Spleen (tissue), 13 donors: ENCODE results near the gene URGCP. TPM values are rescaled to one million over a fixed set of nuclear protein-coding genes. Genes with fewer than 3 reads are reported as not detected.

Experiments used
- DNase-seq: peaks from one replicate; pipeline ENCODE4 v3.0.0-alpha.2; 2020
- H3K27ac ChIP-seq, 8 donors: fragments of 200-600 bp; sonication (generic) in 7 of 8; 1 replicate in 4 of 8; 2 replicates in 4 of 8; pipeline versions ENCODE4 v1.5.0 to v1.8.0; 2016 to 2021; ENCODE audit warnings: inconsistent platforms in 4 of 8, mild to moderate bottlenecking in 4 of 8, moderate library complexity in 1 of 8
- H3K27me3 ChIP-seq, 7 donors: fragments of 200-600 bp; sonication (generic) in 6 of 7; replicated peaks in 1 of 7; 1 replicate in 4 of 7; 2 replicates in 3 of 7; pipeline versions ENCODE4 v1.5.0 to v1.8.0; 2016 to 2021; ENCODE audit warnings: inconsistent platforms in 3 of 7, mild to moderate bottlenecking in 1 of 7
- H3K36me3 ChIP-seq, 6 donors: fragments of 200-600 bp; sonication (generic) in 5 of 6; 1 replicate in 4 of 6; 2 replicates in 2 of 6; pipeline versions ENCODE4 v1.5.0 to v1.8.0; 2016 to 2021; ENCODE audit warnings: inconsistent platforms in 2 of 6
- H3K4me1 ChIP-seq, 6 donors: fragments of 200-600 bp; sonication (generic) in 5 of 6; 1 replicate in 3 of 6; 2 replicates in 3 of 6; pipeline versions ENCODE4 v1.5.0 to v1.8.0; 2016 to 2021; ENCODE audit warnings: inconsistent platforms in 3 of 6
- H3K4me3 ChIP-seq, 8 donors: fragments of 200-600 bp; sonication (generic) in 7 of 8; 1 replicate in 4 of 8; 2 replicates in 4 of 8; pipeline versions ENCODE4 v1.5.0 to v1.8.0; 2016 to 2021; ENCODE audit warnings: inconsistent platforms in 4 of 8, mild to moderate bottlenecking in 4 of 8, moderate library complexity in 2 of 8
- H3K9me3 ChIP-seq, 8 donors: fragments of 200-600 bp; sonication (generic) in 7 of 8; 1 replicate in 4 of 8; 2 replicates in 4 of 8; pipeline versions ENCODE4 v1.5.0 to v1.8.0; 2016 to 2021; ENCODE audit warnings: inconsistent platforms in 4 of 8
- POLR2A ChIP-seq, 3 donors: fragments of 450-650 bp; IDR thresholded peaks; one replicate each; pipeline ENCODE4 v1.5.1; 2017; ENCODE audit warnings: antibody characterized with exemption in 3 of 3, mild to moderate bottlenecking in 1 of 3
- POLR2AphosphoS5 ChIP-seq, 3 donors: sonication (generic); formaldehyde crosslinking; IDR thresholded peaks; one replicate each; pipeline ENCODE4 v1.5.1; 2017; ENCODE audit warnings: antibody characterized with exemption in 3 of 3
- WGBS, 5 donors: extraction: QIAGEN DNeasy Blood & Tissue Kit in 3 of 5; methylation state at CpG; one replicate each; pipeline versions ENCODE4 v1.1.5 to v1.1.7; 2013 to 2018; 5-methylcytosine and 5-hydroxymethylcytosine counted together
- intact Hi-C: fragments of 100-400 bp; cut with DNase I; formaldehyde crosslinking; loops from one replicate; pipeline ENCODE4 v1.15.0; 2023; ENCODE audit warnings: low total_unique reads
- long read RNA-seq, 2 donors: transcript quantifications; one replicate each; lab custom pipeline, GENCODE V29; 2026
- polyA plus RNA-seq, 3 donors: library from polyadenylated mRNA; stranded (reverse); fragments of 200-250 nt; gene quantifications; one replicate each; pipeline ENCODE4 v1.2.1, GENCODE V29; 2013
- total RNA-seq, 7 donors: library from RNA; depleted of rRNA in 3 of 7; stranded (reverse); fragments of >200 nt in 3 of 7; fragmentation: NEBNext Ultra II Directional in 4 of 7; extraction: Animal tissue kit (Norgen Biotek cat#: 25700) in 4 of 7; gene quantifications; one replicate each; pipeline versions ENCODE4 v1.1.0 to v1.2.1, GENCODE V29; 2016 to 2021
- TF ChIP-seq, protein P1 (sequence below), 11 experiments: fragments of 200-600 bp in 7 of 11; fragments of 450-650 bp in 4 of 11; sonication (generic) in 4 of 11; IDR thresholded peaks in 8 of 11; conservative IDR thresholded peaks in 3 of 11; 1 replicate in 7 of 11; 2 replicates in 4 of 11; pipeline versions ENCODE4 v1.4.0 to v1.8.0; 2016 to 2021; ENCODE audit warnings: antibody characterized with exemption in 11 of 11, inconsistent platforms in 4 of 11, mild to moderate bottlenecking in 1 of 11
- donor health status: healthy with polysubstance abuse.
- donor health status: DM: no; HTN: no; CAD: no; lungs with moderate emphysema.
- donor health status: DM: no; HTN: no; CAD: no.
- donor health status: Bipolar disorder and iron deficiency.
- donor health status: healthy.
- donor health status: DM: no; HTN: no; CAD: no.
- donor health status: DM: yes; HTN: yes; CAD: no.

URGCP gene
- 10 to 100 TPM; 19.8 to 32.1 (median 26.5) TPM for total RNA-seq
- polyA plus RNA-seq = 10 to 100 TPM in 2 of 3 donors, 1 to 10 TPM in 1; 8.6 to 21.6 (median 15.3) TPM
- long read RNA-seq, donor 1, full-length matches to known transcripts = 3 of 3 reads
- long read RNA-seq, donor 1, partial matches to known transcripts = 0 of 3 reads
- long read RNA-seq, donor 1, other reads (novel, unspliced or antisense) = 0 of 3 reads
- long read RNA-seq, donor 2, full-length matches to known transcripts = 1 of 1 reads
- long read RNA-seq, donor 2, partial matches to known transcripts = 0 of 1 reads
- long read RNA-seq, donor 2, other reads (novel, unspliced or antisense) = 0 of 1 reads

DNA sequence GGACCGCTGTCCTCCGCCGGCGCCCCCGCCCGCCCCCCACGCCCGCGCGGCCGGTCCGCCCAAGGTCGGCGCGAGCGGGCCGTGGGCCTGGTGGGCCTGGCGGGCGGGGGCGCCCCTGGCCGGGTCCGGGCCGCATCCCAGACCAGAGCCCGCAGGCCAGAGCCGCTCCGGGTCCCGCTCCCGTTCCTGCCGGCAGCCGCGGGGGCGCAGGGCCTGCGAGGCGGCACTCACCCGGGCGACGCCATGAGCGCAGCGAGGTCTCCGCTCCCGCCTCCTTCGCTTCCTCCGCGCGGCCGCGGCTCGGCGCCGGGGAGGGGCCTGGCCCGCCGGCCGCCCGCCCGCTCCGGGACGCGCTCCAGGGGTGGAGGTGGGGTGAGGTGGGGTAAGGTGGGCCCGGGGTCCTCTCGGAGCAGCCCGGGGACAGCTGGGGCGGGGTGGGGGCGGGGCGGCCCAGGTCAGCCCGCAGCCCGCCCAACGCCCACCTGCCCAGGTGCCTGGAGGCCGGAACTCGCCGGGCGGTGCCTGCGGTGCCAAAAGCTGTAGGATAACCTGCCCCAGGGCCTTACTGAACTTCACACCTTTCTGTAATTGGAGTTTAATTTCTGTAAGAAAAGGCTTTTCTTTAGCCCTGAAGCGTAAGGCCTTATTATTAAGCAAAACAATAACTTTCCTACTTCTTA, at the start of gene URGCP:
URGCP (minus strand) TSS at position 266 of the 680 bp plus-strand sequence; CDS start at position 245, 21 bp downstream.
- no peaks in the 10 kb centered on the region for H3K27me3 ChIP-seq
- DNase-seq = peak; percentile 92
- H3K4me1 ChIP-seq = peaks cover 12 to 50% (median 29%) of the 10 kb centered on the region in 6 donors
- no peaks in the 10 kb centered on the region for H3K9me3 ChIP-seq
- 1 to 2% (median 1%) methylated on average over 8 to 73 of the region's 73 CpGs for WGBS, 5 donors
- no peaks in the 10 kb centered on the region for H3K36me3 ChIP-seq
- intact Hi-C loops = no loop called here
- H3K27ac ChIP-seq = peak within 1 kb of the TSS; percentile 59 to 92 (median 88)
- peak within 1 kb of the TSS; percentile 50 to 87 (median 64) for H3K4me3 ChIP-seq
- TF ChIP-seq POLR2A (IDR thresholded peaks at IDR 0.05) (no peak), POLR2AphosphoS5 (IDR thresholded peaks at IDR 0.05) (peak in 2 of 3 donors; percentile 29 to 44)

DNA sequence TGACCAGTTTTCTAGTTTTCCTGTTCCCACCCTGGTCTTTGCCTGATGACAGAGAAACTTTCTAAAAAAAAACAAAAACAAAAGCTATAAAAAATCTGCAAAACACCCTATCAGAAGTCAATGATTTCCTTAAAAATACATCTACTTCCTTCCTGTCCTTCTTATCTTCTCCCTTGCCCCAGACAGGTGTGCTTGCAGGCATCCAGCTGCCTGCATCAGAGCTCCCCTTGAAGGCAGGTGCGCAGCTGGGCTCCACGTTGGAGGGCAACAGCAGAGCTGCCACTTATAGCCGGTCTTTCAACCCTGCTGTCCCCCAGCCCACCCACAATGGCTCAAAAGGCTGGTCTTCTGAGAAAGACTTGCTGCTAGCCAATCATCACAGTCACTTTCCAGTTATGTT, 49.6 kb upstream of the URGCP start:
- DNase-seq = no peak
- Histone ChIP-seq H3K4me3 (no peak overlapping the region), H3K27ac (no peak overlapping the region), H3K9me3 (no peaks in the 10 kb centered on the region), H3K36me3 (peaks cover 0 to 58% (median 19%) of the 10 kb centered on the region in 6 donors), H3K27me3 (no peaks in the 10 kb centered on the region), H3K4me1 (no peaks in the 10 kb centered on the region)
- 62 to 75% (median 64%) methylated on average over 3 of the region's 3 CpGs for WGBS, 5 donors
- intact Hi-C loops = no loop called here
- TF ChIP-seq POLR2AphosphoS5 (IDR thresholded peaks at IDR 0.05) (no peak), POLR2A (IDR thresholded peaks at IDR 0.05) (no peak)
- TF ChIP-seq, protein P1, sequence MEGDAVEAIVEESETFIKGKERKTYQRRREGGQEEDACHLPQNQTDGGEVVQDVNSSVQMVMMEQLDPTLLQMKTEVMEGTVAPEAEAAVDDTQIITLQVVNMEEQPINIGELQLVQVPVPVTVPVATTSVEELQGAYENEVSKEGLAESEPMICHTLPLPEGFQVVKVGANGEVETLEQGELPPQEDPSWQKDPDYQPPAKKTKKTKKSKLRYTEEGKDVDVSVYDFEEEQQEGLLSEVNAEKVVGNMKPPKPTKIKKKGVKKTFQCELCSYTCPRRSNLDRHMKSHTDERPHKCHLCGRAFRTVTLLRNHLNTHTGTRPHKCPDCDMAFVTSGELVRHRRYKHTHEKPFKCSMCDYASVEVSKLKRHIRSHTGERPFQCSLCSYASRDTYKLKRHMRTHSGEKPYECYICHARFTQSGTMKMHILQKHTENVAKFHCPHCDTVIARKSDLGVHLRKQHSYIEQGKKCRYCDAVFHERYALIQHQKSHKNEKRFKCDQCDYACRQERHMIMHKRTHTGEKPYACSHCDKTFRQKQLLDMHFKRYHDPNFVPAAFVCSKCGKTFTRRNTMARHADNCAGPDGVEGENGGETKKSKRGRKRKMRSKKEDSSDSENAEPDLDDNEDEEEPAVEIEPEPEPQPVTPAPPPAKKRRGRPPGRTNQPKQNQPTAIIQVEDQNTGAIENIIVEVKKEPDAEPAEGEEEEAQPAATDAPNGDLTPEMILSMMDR (IDR thresholded peaks at IDR 0.05 in 8 of 11, conservative IDR thresholded peaks at IDR 0.05 in 3 of 11) = no peak

DNA sequence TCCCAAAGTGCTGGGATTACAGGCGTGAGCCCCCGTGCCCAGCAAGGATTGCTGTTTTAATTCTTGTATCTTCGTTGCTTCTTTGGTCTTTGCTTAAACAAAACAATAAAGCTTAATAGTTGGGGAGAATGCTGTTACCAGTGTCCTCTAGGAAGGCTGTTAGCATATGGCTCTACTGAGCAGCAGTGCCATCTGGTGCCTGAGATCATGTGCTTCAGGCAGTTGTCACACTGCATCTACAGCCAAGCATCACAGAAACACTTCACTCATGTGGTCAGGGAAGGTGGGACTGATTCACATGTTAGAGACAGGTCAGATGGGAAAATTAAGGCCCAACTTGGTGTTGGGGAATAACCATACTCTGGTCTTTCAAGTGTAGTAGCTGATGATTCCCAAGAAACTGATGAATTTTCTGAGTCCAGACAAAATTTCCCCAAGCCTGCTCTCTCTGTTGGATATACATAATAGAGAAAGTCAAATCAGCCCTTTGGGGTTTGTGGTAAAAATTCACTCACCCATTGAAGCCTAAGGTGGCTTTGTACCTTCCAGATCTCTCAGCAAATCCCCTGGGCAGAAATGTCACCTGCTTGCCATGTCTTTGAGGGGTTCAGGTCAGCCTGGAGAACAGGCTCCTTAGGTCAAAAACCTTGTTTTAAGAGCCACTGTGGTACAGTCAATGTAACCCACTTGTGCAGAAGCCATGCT, 48.3 kb upstream of the URGCP start:
- TF ChIP-seq POLR2A (IDR thresholded peaks at IDR 0.05) = no peak
- TF ChIP-seq, protein P1 (IDR thresholded peaks at IDR 0.05 in 8 of 11, conservative IDR thresholded peaks at IDR 0.05 in 3 of 11) = peak in 3 of 11 experiments; percentile 13 to 31 (median 13)
- Histone ChIP-seq H3K9me3 (no peaks in the 10 kb centered on the region), H3K4me1 (no peaks in the 10 kb centered on the region), H3K4me3 (no peak overlapping the region), H3K27me3 (no peaks in the 10 kb centered on the region), H3K36me3 (peaks cover 0 to 60% (median 29%) of the 10 kb centered on the region in 6 donors), H3K27ac (no peak overlapping the region)
- 69 to 91% (median 74%) methylated on average over 3 of the region's 3 CpGs for WGBS, 5 donors
- intact Hi-C loops = no loop called here
- DNase-seq = no peak

DNA sequence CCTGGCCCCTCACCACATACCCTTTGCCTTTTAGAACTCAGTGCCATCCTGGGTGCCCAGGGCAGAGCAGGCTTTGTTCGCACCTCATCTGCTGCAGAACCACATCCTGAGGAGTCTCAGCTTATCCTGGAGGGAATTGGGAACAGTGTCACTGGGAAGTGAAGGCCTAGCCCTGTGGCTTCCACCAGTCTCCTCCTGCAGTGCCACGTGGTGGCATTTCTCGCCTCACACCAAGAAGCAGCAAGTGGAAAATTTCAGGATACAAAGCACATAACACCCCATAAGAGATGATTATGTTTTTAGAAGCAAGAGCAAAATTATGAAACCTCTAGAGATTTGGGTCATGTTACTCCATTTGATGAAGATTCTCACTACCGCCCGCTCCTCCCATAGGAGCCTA, 46.7 kb upstream of the URGCP start:
- no peaks in the 10 kb centered on the region for H3K4me1 ChIP-seq
- no peaks in the 10 kb centered on the region for H3K27me3 ChIP-seq
- H3K4me3 ChIP-seq = no peak overlapping the region
- TF ChIP-seq, protein P1 (IDR thresholded peaks at IDR 0.05 in 8 of 11, conservative IDR thresholded peaks at IDR 0.05 in 3 of 11) = no peak
- no peak for TF ChIP-seq POLR2A (IDR thresholded peaks at IDR 0.05)
- TF ChIP-seq POLR2AphosphoS5 (IDR thresholded peaks at IDR 0.05) = no peak
- no peak for DNase-seq
- peaks cover 0 to 75% (median 41%) of the 10 kb centered on the region in 6 donors for H3K36me3 ChIP-seq
- H3K9me3 ChIP-seq = no peaks in the 10 kb centered on the region
- intact Hi-C loops = no loop called here
- H3K27ac ChIP-seq = no peak overlapping the region
- 95 to 98% (median 96%) methylated on average over 5 of the region's 5 CpGs for WGBS, 5 donors
